Parathyroid adenoma (tissue), 2 donors: ENCODE data around the gene MCU.

Experiments
- H2AFZ ChIP-seq: fragments of 300-600 bp; sonication (generic); one replicate; pipeline ENCODE4 v1.7.0; 2017; ENCODE audit warnings: antibody characterized with exemption, mild to moderate bottlenecking
- H3K27ac ChIP-seq: fragments of 300-600 bp; sonication (generic); one replicate; pipeline ENCODE4 v1.7.0; 2017
- H3K27me3 ChIP-seq: fragments of 300-600 bp; sonication (generic); one replicate; pipeline ENCODE4 v1.7.0; 2017; ENCODE audit warnings: low read length; ENCODE audit not compliant: control insufficient read depth, insufficient read depth
- H3K36me3 ChIP-seq: fragments of 300-600 bp; sonication (generic); one replicate; pipeline ENCODE4 v1.7.0; 2017; ENCODE audit warnings: low read length; ENCODE audit not compliant: control insufficient read depth, insufficient read depth
- H3K4me1 ChIP-seq: fragments of 300-600 bp; sonication (generic); one replicate; pipeline ENCODE4 v1.7.0; 2017; ENCODE audit warnings: control low read depth
- H3K4me2 ChIP-seq: fragments of 300-600 bp; sonication (generic); one replicate; pipeline ENCODE4 v1.7.0; 2017; ENCODE audit warnings: low read length
- H3K4me3 ChIP-seq: fragments of 300-600 bp; sonication (generic); one replicate; pipeline ENCODE4 v1.7.0; 2017; ENCODE audit warnings: low read depth, low read length
- H3K79me2 ChIP-seq: fragments of 300-600 bp; sonication (generic); one replicate; pipeline ENCODE4 v1.7.0; 2017; ENCODE audit warnings: control low read depth
- H3K9ac ChIP-seq: fragments of 300-600 bp; sonication (generic); one replicate; pipeline ENCODE4 v1.7.0; 2017; ENCODE audit warnings: mild to moderate bottlenecking
- H3K9me3 ChIP-seq: fragments of 300-600 bp; sonication (generic); one replicate; pipeline ENCODE4 v1.7.0; 2017; ENCODE audit warnings: low read length; ENCODE audit not compliant: control insufficient read depth
- CTCF ChIP-seq: fragments of 300-600 bp; sonication (generic); IDR thresholded peaks from one replicate; pipeline ENCODE4 v1.7.0; 2017; ENCODE audit warnings: antibody characterized with exemption, mild to moderate bottlenecking
- donor health status: primary hyperparathyroidism.

Gene MCU

DNA sequence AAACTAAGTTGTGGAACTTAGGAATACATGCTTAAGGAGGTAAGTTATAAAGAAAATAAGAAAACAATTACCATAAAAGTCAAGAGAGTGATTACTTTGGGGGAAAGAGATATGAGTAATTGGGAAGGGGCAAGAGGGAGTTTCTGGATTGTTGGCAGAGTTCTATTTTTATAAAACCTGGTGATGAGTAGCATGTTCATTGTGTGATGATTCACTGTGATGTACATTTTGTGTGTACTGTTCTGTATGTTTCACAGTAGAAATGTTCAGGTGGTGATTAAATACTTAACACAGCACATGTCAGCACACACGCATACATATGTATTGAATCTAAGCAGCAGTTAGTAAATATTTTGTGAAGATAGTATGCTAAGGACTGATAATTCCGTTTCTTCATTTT is 191.9 kb downstream of the MCU start:
- no peak overlapping the region for H2AFZ ChIP-seq
- no peak overlapping the region for H3K27ac ChIP-seq
- H3K4me1 ChIP-seq = no peaks in the 10 kb centered on the region
- H3K4me3 ChIP-seq = no peak overlapping the region
- no peaks in the 10 kb centered on the region for H3K9me3 ChIP-seq
- no peak overlapping the region for H3K9ac ChIP-seq
- no peaks in the 10 kb centered on the region for H3K36me3 ChIP-seq
- no peaks in the 10 kb centered on the region for H3K79me2 ChIP-seq
- no peak overlapping the region for H3K4me2 ChIP-seq
- no peak for TF ChIP-seq CTCF
- no peaks in the 10 kb centered on the region for H3K27me3 ChIP-seq

GRCh38 chr10:72885953-72886352 is 194.0 kb downstream of the MCU start:
- no peaks in the 10 kb centered on the region for H3K4me1 ChIP-seq
- no peak for TF ChIP-seq CTCF
- H3K27ac ChIP-seq = no peak overlapping the region
- H3K27me3 ChIP-seq = no peaks in the 10 kb centered on the region
- no peak overlapping the region for H2AFZ ChIP-seq
- no peaks in the 10 kb centered on the region for H3K9me3 ChIP-seq
- no peaks in the 10 kb centered on the region for H3K36me3 ChIP-seq
- no peak overlapping the region for H3K9ac ChIP-seq
- H3K4me2 ChIP-seq = no peak overlapping the region
- no peaks in the 10 kb centered on the region for H3K79me2 ChIP-seq
- no peak overlapping the region for H3K4me3 ChIP-seq

DNA sequence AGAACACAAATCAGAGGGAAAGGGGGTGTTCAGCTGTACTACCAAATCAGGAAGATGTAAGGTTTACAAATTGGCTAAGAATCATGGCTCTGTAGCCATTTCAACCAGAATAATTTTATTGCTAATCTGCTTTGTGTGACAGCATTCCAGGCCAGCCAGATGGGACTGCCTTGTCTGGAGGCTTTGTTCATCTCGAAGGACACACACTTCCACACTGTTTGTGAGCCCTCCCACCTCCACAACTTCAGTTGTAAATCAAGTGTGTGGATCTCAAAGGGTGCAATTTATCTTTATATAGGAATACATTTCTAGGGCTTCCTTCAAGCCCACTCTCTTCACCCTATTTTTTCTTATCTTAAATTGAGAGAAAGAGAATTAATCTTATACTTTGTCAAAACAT is 194.7 kb downstream of the MCU start:
- H3K27ac ChIP-seq = peak overlapping the region; percentile 3
- H3K36me3 ChIP-seq = no peaks in the 10 kb centered on the region
- no peak for TF ChIP-seq CTCF

GRCh38 chr10:72887043-72887442 is 195.1 kb downstream of the MCU start:
- H3K4me1 ChIP-seq = no peaks in the 10 kb centered on the region

More for the DNA sequence above, 194.7 kb downstream of the MCU start:
- H3K79me2 ChIP-seq = no peaks in the 10 kb centered on the region
- H3K4me2 ChIP-seq = no peak overlapping the region
- H3K9me3 ChIP-seq = no peaks in the 10 kb centered on the region
- no peak overlapping the region for H2AFZ ChIP-seq
- H3K4me1 ChIP-seq = no peaks in the 10 kb centered on the region
- no peaks in the 10 kb centered on the region for H3K27me3 ChIP-seq
- H3K4me3 ChIP-seq = no peak overlapping the region
- H3K9ac ChIP-seq = no peak overlapping the region

More at GRCh38 chr10:72887043-72887442, 195.1 kb downstream of the MCU start:
- peak overlapping the region; percentile 3 for H3K27ac ChIP-seq
- no peaks in the 10 kb centered on the region for H3K27me3 ChIP-seq
- no peak overlapping the region for H3K4me3 ChIP-seq
- H3K9me3 ChIP-seq = no peaks in the 10 kb centered on the region
- no peak overlapping the region for H3K4me2 ChIP-seq
- H2AFZ ChIP-seq = no peak overlapping the region
- no peaks in the 10 kb centered on the region for H3K36me3 ChIP-seq
- TF ChIP-seq CTCF = no peak
- no peaks in the 10 kb centered on the region for H3K79me2 ChIP-seq
- H3K9ac ChIP-seq = no peak overlapping the region
